Small intestine (tissue), 7 donors: ENCODE measurements around the gene QPCT. TPM values are rescaled to one million over a fixed set of nuclear protein-coding genes. Genes with fewer than 3 reads are reported as not detected.

Experiments
- DNase-seq, 2 donors: peaks; one replicate each; pipeline versions ENCODE4 v3.0.0 to v3.0.0-alpha.2; 2013
- FAIRE-seq: peaks from 2 replicates; lab custom pipeline; 2012; peaks lifted over from hg19 to GRCh38; lab: Jason Lieb, UNC
- H3K27ac ChIP-seq, 3 donors: one replicate each; pipeline ENCODE4 v1.5.1; 2013; ENCODE audit warnings: low read length in 2 of 3, mild to moderate bottlenecking in 2 of 3, control low read depth in 1 of 3, inconsistent platforms in 1 of 3, low read depth in 1 of 3, moderate library complexity in 1 of 3
- H3K27me3 ChIP-seq, 3 donors: one replicate each; pipeline ENCODE4 v1.6.1; 2013; ENCODE audit warnings: low read length in 3 of 3, inconsistent platforms in 1 of 3; ENCODE audit not compliant: control insufficient read depth in 3 of 3, insufficient read depth in 3 of 3
- H3K36me3 ChIP-seq, 3 donors: one replicate each; pipeline ENCODE4 v1.6.1; 2013; ENCODE audit warnings: low read length in 3 of 3, inconsistent platforms in 1 of 3, low read depth in 1 of 3, mild to moderate bottlenecking in 1 of 3, moderate library complexity in 1 of 3; ENCODE audit not compliant: control insufficient read depth in 3 of 3, insufficient read depth in 2 of 3
- H3K4me1 ChIP-seq, 3 donors: one replicate each; pipeline ENCODE4 v1.6.1; 2013; ENCODE audit warnings: low read length in 2 of 3, inconsistent platforms in 1 of 3, low read depth in 1 of 3, mild to moderate bottlenecking in 1 of 3, moderate library complexity in 1 of 3; ENCODE audit not compliant: control insufficient read depth in 3 of 3, insufficient read depth in 2 of 3
- H3K4me3 ChIP-seq, 3 donors: one replicate each; pipeline ENCODE4 v1.5.1; 2013; ENCODE audit warnings: low read length in 3 of 3, control low read depth in 1 of 3, inconsistent platforms in 1 of 3, low read depth in 1 of 3, mild to moderate bottlenecking in 1 of 3, moderate library complexity in 1 of 3
- H3K9me3 ChIP-seq, 2 donors: one replicate each; pipeline ENCODE4 v1.6.1; 2013; ENCODE audit warnings: low read depth in 1 of 2, low read length in 1 of 2; ENCODE audit not compliant: control insufficient read depth in 2 of 2, insufficient read depth in 1 of 2
- WGBS, 3 donors: extraction: QIAGEN DNeasy Blood & Tissue Kit; methylation state at CpG; one replicate each; pipeline ENCODE4 v1.1.7; 2013; 5-methylcytosine and 5-hydroxymethylcytosine counted together
- polyA plus RNA-seq, 4 donors: library from polyadenylated mRNA; stranded (reverse) in 3 of 4; unstranded in 1 of 4; fragments of 200-250 nt in 3 of 4; fragments of 120-200 nt in 1 of 4; gene quantifications; one replicate each; pipeline versions ENCODE4 v1.2.1 to v1.2.3, GENCODE V29; 2013
- donor health status: healthy with polysubstance abuse.
- donor health status: control.
- donor health status: control.
- donor health status: Bipolar disorder and iron deficiency.
- donor health status: healthy.

Gene QPCT
- polyA plus RNA-seq, 4 donors: 0.67 to 10.1 (median 2.3) TPM

DNA sequence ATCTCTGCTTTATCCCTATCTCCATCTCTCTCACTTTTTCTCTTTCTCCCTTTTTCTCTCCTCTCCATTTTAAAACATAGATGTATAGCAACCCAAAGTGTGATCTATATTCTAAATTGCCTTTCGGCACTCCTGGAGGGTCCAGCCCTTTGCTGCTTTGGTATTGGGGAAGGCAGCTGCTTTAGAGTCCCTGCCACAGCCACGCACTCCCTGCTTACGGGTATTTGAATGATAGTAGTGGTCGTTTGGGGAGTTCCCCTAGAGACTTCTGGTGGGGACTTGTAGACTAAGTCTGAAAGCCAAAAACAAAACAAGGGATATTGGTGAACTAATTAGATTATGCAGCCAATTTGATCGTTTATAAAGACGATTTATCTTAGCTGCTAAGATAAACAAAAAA lies 11.9 kb downstream of the QPCT start:
- DNase-seq (no peak), FAIRE-seq (no peak)
- Histone ChIP-seq H3K27me3 (no peaks in the 10 kb centered on the region), H3K36me3 (no peaks in the 10 kb centered on the region), H3K4me3 (no peak overlapping the region), H3K27ac (peak overlapping the region in 1 of 3 donors; percentile 15), H3K4me1 (no peaks in the 10 kb centered on the region), H3K9me3 (no peaks in the 10 kb centered on the region)
- WGBS, 3 donors: 61 to 63% (median 62%) methylated on average over 6 of the region's 6 CpGs

DNA sequence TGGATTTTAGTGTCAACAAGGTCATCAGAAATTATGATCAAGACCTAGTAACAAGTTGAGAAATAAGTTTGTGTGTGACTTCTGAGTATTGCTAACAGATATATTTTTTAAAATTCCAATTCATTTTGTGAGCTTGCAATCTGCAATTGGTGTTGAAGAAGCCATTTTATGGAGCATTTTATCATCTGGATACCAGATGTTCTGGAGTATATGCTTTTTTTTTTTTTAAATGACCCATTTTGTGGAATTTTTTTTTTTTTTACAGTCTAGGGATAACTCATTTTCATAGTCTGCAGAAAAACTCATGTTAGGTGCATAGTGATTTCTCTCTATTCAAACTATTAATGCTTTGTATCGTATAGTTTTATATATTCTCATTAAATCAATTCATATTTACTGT lies 12.6 kb downstream of the QPCT start:
- Histone ChIP-seq H3K36me3 (no peaks in the 10 kb centered on the region), H3K9me3 (no peaks in the 10 kb centered on the region), H3K4me1 (no peaks in the 10 kb centered on the region), H3K4me3 (no peak overlapping the region), H3K27ac (no peak overlapping the region), H3K27me3 (no peaks in the 10 kb centered on the region)
- peak; percentile 36 for FAIRE-seq
- WGBS, 3 donors: 33 to 68% (median 59%) methylated on average over 1 of the region's 1 CpG
- no peak for DNase-seq

DNA sequence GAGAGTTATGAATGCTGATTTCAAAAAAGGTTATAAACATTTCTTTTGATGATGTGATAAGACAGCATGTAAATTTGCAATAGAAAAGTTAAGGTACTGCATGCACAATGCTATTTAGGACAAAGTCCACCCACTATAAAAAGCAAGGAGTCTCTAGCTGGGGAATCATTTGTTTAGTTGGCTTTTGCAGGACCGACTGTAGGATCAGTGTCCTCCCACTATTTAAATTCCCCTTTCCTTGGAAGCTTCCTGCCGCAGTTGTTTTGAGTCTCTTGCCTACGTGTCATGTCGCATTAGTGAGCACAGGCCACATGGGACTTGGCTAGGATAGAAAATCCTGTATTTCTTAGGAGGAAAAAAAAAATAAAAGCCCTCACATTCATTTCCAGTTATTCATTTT lies 13.1 kb downstream of the QPCT start:
- no peaks in the 10 kb centered on the region for H3K36me3 ChIP-seq
- H3K9me3 ChIP-seq: no peaks in the 10 kb centered on the region
- H3K4me1 ChIP-seq: no peaks in the 10 kb centered on the region
- DNase-seq: peak; percentile 38 to 44
- no peak overlapping the region for H3K4me3 ChIP-seq
- H3K27me3 ChIP-seq: no peaks in the 10 kb centered on the region
- no peak for FAIRE-seq
- 18 to 53% (median 41%) methylated on average over 4 of the region's 4 CpGs for WGBS, 3 donors
- H3K27ac ChIP-seq: no peak overlapping the region

GRCh38 chr2:37358466-37358865 lies 14.0 kb downstream of the QPCT start:
- no peak for DNase-seq
- no peak overlapping the region for H3K4me3 ChIP-seq
- FAIRE-seq: no peak
- H3K9me3 ChIP-seq: no peaks in the 10 kb centered on the region
- no peaks in the 10 kb centered on the region for H3K27me3 ChIP-seq
- H3K4me1 ChIP-seq: no peaks in the 10 kb centered on the region
- no peak overlapping the region for H3K27ac ChIP-seq
- WGBS, 3 donors: 92 to 95% (median 94%) methylated on average over 3 of the region's 3 CpGs
- H3K36me3 ChIP-seq: no peaks in the 10 kb centered on the region

DNA sequence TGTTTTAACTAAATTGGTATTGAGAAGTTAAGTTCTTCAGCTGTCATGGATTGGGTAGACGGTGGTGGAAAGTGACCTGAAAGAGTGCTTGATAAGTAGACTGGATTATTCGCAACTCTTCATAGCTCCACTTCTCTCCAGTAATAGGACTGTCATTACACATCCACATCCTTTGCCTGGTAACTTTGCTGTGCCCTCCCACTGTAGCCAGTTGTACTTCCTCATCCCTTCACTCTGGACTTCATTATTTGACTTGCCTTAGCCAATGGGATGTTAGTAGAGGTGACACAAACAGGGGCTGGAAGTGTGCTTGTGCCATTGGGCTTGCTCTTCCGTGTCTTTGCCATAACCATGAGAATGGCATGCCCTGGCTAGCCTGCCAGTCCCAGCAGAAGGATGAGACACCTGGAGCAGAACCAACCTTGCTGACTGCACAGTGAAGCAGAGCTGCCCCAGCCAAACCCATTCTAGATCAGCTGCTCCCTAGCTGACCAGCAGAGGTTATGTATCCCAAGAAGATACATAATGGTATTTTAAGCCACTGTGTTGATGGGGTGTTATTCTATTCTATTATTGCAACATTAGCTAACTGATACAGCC lies 16.9 kb downstream of the QPCT start:
- Histone ChIP-seq H3K4me1 (no peaks in the 10 kb centered on the region), H3K27me3 (no peaks in the 10 kb centered on the region), H3K4me3 (no peak overlapping the region), H3K36me3 (no peaks in the 10 kb centered on the region), H3K9me3 (no peaks in the 10 kb centered on the region), H3K27ac (no peak overlapping the region)
- DNase-seq (no peak), FAIRE-seq (no peak)
- 95 to 99% (median 97%) methylated on average over 3 of the region's 3 CpGs for WGBS, 3 donors

GRCh38 chr2:37361994-37362698 lies 17.7 kb downstream of the QPCT start:
- Histone ChIP-seq H3K27me3 (no peaks in the 10 kb centered on the region), H3K27ac (no peak overlapping the region), H3K4me3 (no peak overlapping the region), H3K36me3 (no peaks in the 10 kb centered on the region), H3K9me3 (no peaks in the 10 kb centered on the region), H3K4me1 (no peaks in the 10 kb centered on the region)
- FAIRE-seq (no peak), DNase-seq (no peak)
- 84 to 89% (median 85%) methylated on average over 9 of the region's 9 CpGs for WGBS, 3 donors

- DNase-seq (no peak), FAIRE-seq (no peak)
- H3K4me1 ChIP-seq: no peaks in the 10 kb centered on the region
- no peaks in the 10 kb centered on the region for H3K27me3 ChIP-seq
- H3K27ac ChIP-seq: no peak overlapping the region
- H3K9me3 ChIP-seq: no peaks in the 10 kb centered on the region
- H3K36me3 ChIP-seq: no peaks in the 10 kb centered on the region
- no peak overlapping the region for H3K4me3 ChIP-seq
- WGBS, 3 donors: 92 to 99% (median 93%) methylated on average over 6 of the region's 6 CpGs
Measured at GRCh38 chr2:37364351-37364750, 19.9 kb downstream of the QPCT start.

DNA sequence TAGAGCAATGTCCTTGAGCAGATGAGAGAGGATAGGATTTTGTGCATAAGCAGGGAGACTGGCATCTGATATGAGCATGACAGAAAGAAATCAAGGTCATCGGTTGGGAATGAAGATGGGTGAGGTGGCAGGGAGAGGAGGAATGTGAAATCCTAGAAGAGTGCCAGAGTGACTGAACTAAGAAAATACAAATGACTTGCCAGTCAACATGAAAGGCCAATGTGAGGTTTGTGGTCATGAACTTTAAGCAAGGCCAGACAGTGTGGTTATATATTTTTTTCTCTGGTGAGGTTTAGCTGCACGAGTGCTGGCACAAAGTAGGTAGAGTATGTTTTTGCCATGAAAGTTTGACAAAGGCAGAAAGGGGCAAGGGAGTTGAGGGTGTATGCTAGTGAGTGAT lies 21.2 kb downstream of the QPCT start:
- Histone ChIP-seq H3K4me3 (no peak overlapping the region), H3K4me1 (no peaks in the 10 kb centered on the region), H3K27ac (no peak overlapping the region), H3K9me3 (no peaks in the 10 kb centered on the region), H3K36me3 (no peaks in the 10 kb centered on the region), H3K27me3 (no peaks in the 10 kb centered on the region)
- FAIRE-seq: no peak
- no peak for DNase-seq
- 62 to 85% (median 79%) methylated on average over 2 of the region's 2 CpGs for WGBS, 3 donors
